NOMO-1 treated with dmso at 0.1 percent for 144 hours (cell line): Measurements from ENCODE around the gene PPIE.

Experiments used
- DNase-seq: peaks from one replicate; lab custom pipeline; 2025; ENCODE audit not compliant: unreplicated experiment; lab: John Stamatoyannopoulos, UW

PPIE gene

GRCh38 chr1:39720094-39720999 lies 18.3 kb upstream of the PPIE start:
- DNase-seq: peak; percentile 13

GRCh38 chr1:39721664-39722063 lies 17.0 kb upstream of the PPIE start:
- DNase-seq: no peak

- DNase-seq: no peak
Observed at GRCh38 chr1:39722495-39722894, 16.2 kb upstream of the PPIE start.

- no peak for DNase-seq
Observed at GRCh38 chr1:39726600-39726999, 12.1 kb upstream of the PPIE start.

GRCh38 chr1:39727221-39727931 lies 11.3 kb upstream of the PPIE start:
- no peak for DNase-seq

GRCh38 chr1:39727932-39728317 lies 10.8 kb upstream of the PPIE start:
- DNase-seq: no peak

GRCh38 chr1:39729030-39729429 lies 9.7 kb upstream of the PPIE start:
- no peak for DNase-seq

- no peak for DNase-seq
Observed at GRCh38 chr1:39729842-39730241, 8.8 kb upstream of the PPIE start.

GRCh38 chr1:39732730-39733129 lies 6.0 kb upstream of the PPIE start:
- DNase-seq: no peak

GRCh38 chr1:39733161-39733560 lies 5.5 kb upstream of the PPIE start:
- DNase-seq: no peak

- DNase-seq: no peak
Observed at GRCh38 chr1:39735731-39736130, 3.0 kb upstream of the PPIE start.

- no peak for DNase-seq
Observed at GRCh38 chr1:39737546-39738169, 1.0 kb upstream of the PPIE start.

- DNase-seq: no peak
Observed at GRCh38 chr1:39745016-39745670, 6.5 kb downstream of the PPIE start.

- DNase-seq: no peak
Observed at GRCh38 chr1:39751595-39751994, 12.9 kb downstream of the PPIE start.

- no peak for DNase-seq
Observed at GRCh38 chr1:39752703-39753102, 14.0 kb downstream of the PPIE start.

GRCh38 chr1:39753132-39754025 lies 14.7 kb downstream of the PPIE start:
- DNase-seq: no peak

- no peak for DNase-seq
Observed at GRCh38 chr1:39754026-39754570, 15.4 kb downstream of the PPIE start.

- no peak for DNase-seq
Observed at GRCh38 chr1:39754906-39755504, 16.3 kb downstream of the PPIE start.

GRCh38 chr1:39755965-39756659 lies 17.4 kb downstream of the PPIE start:
- no peak for DNase-seq
